Effector CD4-positive, alpha-beta T cell (primary cell): ENCODE results near the gene NECAB2.

Experiments
- DNase-seq: peaks from one replicate; pipeline ENCODE4 v3.0.0-alpha.2; 2020

Gene NECAB2

GRCh38 chr16:83967091-83967490 lies 953 bp upstream of the NECAB2 start:
- DNase-seq = no peak

GRCh38 chr16:83968306-83968851 lies 335 bp downstream of the NECAB2 start:
- no peak for DNase-seq

- DNase-seq = no peak
These were observed 1.0 kb downstream of the NECAB2 start for GRCh38 chr16:83968891-83969649.

GRCh38 chr16:83969771-83970429 lies 1.9 kb downstream of the NECAB2 start:
- DNase-seq = no peak

- no peak for DNase-seq
These were observed 2.4 kb downstream of the NECAB2 start for GRCh38 chr16:83970430-83970815.

- DNase-seq = no peak
These were observed 3.4 kb downstream of the NECAB2 start for GRCh38 chr16:83971165-83972130.

GRCh38 chr16:83972256-83973008 lies 4.4 kb downstream of the NECAB2 start:
- DNase-seq = no peak

GRCh38 chr16:83973077-83973476 lies 5.0 kb downstream of the NECAB2 start:
- no peak for DNase-seq

GRCh38 chr16:83973581-83974385 lies 5.7 kb downstream of the NECAB2 start:
- no peak for DNase-seq

GRCh38 chr16:83974475-83974874 lies 6.4 kb downstream of the NECAB2 start:
- DNase-seq = no peak

GRCh38 chr16:83975590-83976260 lies 7.7 kb downstream of the NECAB2 start:
- no peak for DNase-seq

GRCh38 chr16:83977056-83977815 lies 9.2 kb downstream of the NECAB2 start:
- DNase-seq = no peak

- no peak for DNase-seq
These were observed 10.4 kb downstream of the NECAB2 start for GRCh38 chr16:83978401-83978904.

- no peak for DNase-seq
These were observed 11.4 kb downstream of the NECAB2 start for GRCh38 chr16:83979441-83979840.

GRCh38 chr16:83980794-83981193 lies 12.8 kb downstream of the NECAB2 start:
- no peak for DNase-seq

- DNase-seq = no peak
These were observed 13.8 kb downstream of the NECAB2 start for GRCh38 chr16:83981799-83982198.

- no peak for DNase-seq
These were observed 15.4 kb downstream of the NECAB2 start for GRCh38 chr16:83983491-83983890.

- DNase-seq = no peak
These were observed 21.3 kb downstream of the NECAB2 start for GRCh38 chr16:83989300-83989699.

- DNase-seq = no peak
These were observed 22.4 kb downstream of the NECAB2 start for GRCh38 chr16:83990492-83990891.

- DNase-seq = no peak
These were observed 24.6 kb downstream of the NECAB2 start for GRCh38 chr16:83992624-83993023.
